ENCODE measurements around the gene IGSF9B. TPM values are rescaled to one million over a fixed set of nuclear protein-coding genes. Genes with fewer than 3 reads are reported as not detected.

Gene IGSF9B
- total RNA-seq, 2 donors from 2014 or later = 1.6 to 3.3 TPM

- intact Hi-C loops (cut with DNase I) = no loop called here
- Histone ChIP-seq H3K27ac (no peak overlapping the region), H3K36me3 (replicated peaks in 1 of 2; ENCODE audit: insufficient read depth in 1 of 2, low read depth in 2 of 2) (no peaks in the 10 kb centered on the region), H3K27me3 (peaks cover 0 to 6% of the 10 kb centered on the region in 2 donors), H3K9me3 (no peaks in the 10 kb centered on the region), H3K4me1 (no peaks in the 10 kb centered on the region), H3K4me3 (no peak overlapping the region)
- ATAC-seq = no peak
- no peak for DNase-seq
- TF ChIP-seq, protein P1, sequence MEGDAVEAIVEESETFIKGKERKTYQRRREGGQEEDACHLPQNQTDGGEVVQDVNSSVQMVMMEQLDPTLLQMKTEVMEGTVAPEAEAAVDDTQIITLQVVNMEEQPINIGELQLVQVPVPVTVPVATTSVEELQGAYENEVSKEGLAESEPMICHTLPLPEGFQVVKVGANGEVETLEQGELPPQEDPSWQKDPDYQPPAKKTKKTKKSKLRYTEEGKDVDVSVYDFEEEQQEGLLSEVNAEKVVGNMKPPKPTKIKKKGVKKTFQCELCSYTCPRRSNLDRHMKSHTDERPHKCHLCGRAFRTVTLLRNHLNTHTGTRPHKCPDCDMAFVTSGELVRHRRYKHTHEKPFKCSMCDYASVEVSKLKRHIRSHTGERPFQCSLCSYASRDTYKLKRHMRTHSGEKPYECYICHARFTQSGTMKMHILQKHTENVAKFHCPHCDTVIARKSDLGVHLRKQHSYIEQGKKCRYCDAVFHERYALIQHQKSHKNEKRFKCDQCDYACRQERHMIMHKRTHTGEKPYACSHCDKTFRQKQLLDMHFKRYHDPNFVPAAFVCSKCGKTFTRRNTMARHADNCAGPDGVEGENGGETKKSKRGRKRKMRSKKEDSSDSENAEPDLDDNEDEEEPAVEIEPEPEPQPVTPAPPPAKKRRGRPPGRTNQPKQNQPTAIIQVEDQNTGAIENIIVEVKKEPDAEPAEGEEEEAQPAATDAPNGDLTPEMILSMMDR (IDR thresholded peaks at IDR 0.05) = no peak
- TF ChIP-seq POLR2A (IDR thresholded peaks at IDR 0.05) = no peak
- WGBS, 2 donors = 69 to 73% methylated on average over 27 to 28 of the region's 28 CpGs
Measured at GRCh38 chr11:133967599-133968238, 11.0 kb upstream of the IGSF9B start.

DNA sequence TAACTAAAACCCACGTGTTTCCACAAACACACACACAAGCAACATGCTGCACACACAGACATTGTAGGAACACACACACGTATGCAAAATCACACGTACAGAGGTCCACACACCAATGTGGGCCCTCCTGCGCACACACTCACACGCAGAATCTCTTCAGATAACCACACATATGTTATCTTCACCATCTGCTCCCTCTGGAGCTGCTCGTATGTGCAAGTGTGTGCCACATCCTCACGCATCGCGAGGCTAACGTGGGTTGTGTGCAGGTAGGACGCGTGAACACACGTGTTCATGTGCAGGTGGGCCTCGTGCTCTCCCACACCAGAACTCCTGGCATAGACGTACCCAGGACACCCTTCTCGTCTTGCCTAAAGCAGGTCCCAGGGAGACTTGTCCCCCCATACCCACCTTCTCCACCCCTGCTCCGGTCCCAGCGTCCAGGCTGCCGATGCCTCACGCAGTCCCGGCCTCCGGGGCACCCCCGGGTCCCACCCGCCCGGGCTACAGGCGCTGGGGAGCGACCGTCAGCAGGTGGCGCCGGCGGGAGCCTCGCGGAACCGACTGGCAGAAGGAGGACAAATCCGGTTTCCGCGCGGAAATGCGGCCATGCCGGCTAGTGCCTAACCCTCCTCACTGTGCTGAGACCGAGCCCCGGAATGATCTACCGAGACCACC is 10.3 kb upstream of the IGSF9B start:
- TF ChIP-seq POLR2A (IDR thresholded peaks at IDR 0.05) = no peak
- TF ChIP-seq, protein P1 (IDR thresholded peaks at IDR 0.05) = peak; percentile 15 to 39 (median 33)
- ATAC-seq = peak; percentile 56

DNA sequence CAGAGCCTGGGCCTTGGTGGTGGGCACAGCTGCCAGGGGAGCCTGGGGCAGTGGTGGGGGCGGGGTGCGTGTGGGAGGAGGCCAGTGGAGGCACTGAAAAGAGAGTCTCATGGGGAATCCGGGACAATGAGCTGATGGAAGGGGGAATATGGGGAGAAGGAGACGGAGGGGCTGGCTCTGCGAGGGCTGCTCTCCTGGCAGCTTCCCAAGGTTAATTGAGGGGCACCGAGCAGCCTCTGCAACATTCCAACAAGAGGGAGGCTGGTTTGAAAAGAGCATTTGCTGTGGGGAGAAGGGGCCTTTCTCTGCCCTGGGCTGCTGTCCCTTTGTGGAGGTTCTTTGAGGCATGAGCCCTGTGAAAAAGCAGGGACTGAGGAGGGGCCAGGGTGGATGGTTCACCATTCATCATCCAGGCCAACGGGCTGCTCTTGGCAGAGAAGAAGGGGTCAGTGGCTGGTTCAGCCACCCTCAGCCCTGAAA is 9.4 kb upstream of the IGSF9B start:
- H3K4me3 ChIP-seq = no peak overlapping the region
- no peaks in the 10 kb centered on the region for H3K4me1 ChIP-seq
- DNase-seq = no peak
- WGBS, 2 donors = 66 to 68% methylated on average over 7 of the region's 7 CpGs
- H3K27ac ChIP-seq = no peak overlapping the region
- no peak for TF ChIP-seq POLR2A (IDR thresholded peaks at IDR 0.05)
- TF ChIP-seq, protein P1 (IDR thresholded peaks at IDR 0.05) = no peak
- intact Hi-C loops (cut with DNase I) = no loop called here
- H3K27me3 ChIP-seq = peaks cover 0 to 6% of the 10 kb centered on the region in 2 donors
- H3K36me3 ChIP-seq (replicated peaks in 1 of 2; ENCODE audit: insufficient read depth in 1 of 2, low read depth in 2 of 2) = no peaks in the 10 kb centered on the region
- ATAC-seq = no peak
- no peaks in the 10 kb centered on the region for H3K9me3 ChIP-seq

More for the DNA sequence above, 10.3 kb upstream of the IGSF9B start:
- Histone ChIP-seq H3K27me3 (peaks cover 0 to 6% of the 10 kb centered on the region in 2 donors), H3K36me3 (replicated peaks in 1 of 2; ENCODE audit: insufficient read depth in 1 of 2, low read depth in 2 of 2) (no peaks in the 10 kb centered on the region), H3K27ac (no peak overlapping the region), H3K4me1 (no peaks in the 10 kb centered on the region), H3K9me3 (no peaks in the 10 kb centered on the region), H3K4me3 (no peak overlapping the region)
- peak; percentile 46 to 66 (median 56) for DNase-seq
- WGBS, 2 donors = 27 to 44% methylated on average over 26 to 43 of the region's 43 CpGs
- intact Hi-C loops (cut with DNase I) = no loop called here

DNA sequence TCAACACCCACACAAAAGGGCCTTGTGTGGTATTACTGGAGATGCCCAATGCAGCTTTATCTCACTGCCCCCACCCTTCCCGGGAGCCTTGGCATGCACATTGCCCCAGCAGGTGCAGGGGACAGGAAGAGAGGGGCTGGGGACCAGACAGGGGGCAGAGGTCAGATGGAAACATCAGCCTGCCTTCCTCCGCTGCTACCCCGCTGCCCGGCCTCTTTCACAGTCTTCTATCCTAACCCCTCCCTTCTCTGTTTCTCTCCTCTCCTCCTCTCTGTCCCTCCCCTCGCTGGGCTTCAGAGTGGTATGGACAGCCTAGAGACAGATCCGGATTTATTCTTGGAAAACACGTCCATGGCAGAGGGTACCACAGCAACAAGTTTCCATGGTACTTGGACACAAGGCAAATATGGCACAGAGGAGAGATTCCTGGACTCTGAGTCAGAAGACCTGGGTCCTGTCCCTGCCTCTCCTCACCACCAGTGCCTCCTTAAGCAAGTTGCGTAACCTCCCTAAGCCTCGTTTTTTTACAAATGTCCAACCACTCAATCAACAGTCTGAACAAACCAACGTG is 8.3 kb upstream of the IGSF9B start:
- Histone ChIP-seq H3K27ac (no peak overlapping the region), H3K4me3 (no peak overlapping the region), H3K4me1 (no peaks in the 10 kb centered on the region), H3K9me3 (no peaks in the 10 kb centered on the region), H3K36me3 (replicated peaks in 1 of 2; ENCODE audit: insufficient read depth in 1 of 2, low read depth in 2 of 2) (no peaks in the 10 kb centered on the region), H3K27me3 (peaks cover 0 to 6% of the 10 kb centered on the region in 2 donors)
- no peak for DNase-seq
- no peak for TF ChIP-seq POLR2A (IDR thresholded peaks at IDR 0.05)
- TF ChIP-seq, protein P1 (IDR thresholded peaks at IDR 0.05) = no peak
- intact Hi-C loops (cut with DNase I) = no loop called here
- 55 to 60% methylated on average over 10 of the region's 10 CpGs for WGBS, 2 donors
- no peak for ATAC-seq

Measured in body of pancreas (tissue), 4 donors.